HUES64 (cell line): Measurements from ENCODE around the gene YBX3.

Experiments
- H3K27ac ChIP-seq: 2 replicates; pipeline ENCODE4 v1.7.0; 2013; ENCODE audit warnings: low read depth, low read length, inconsistent platforms
- H3K27me3 ChIP-seq: 2 replicates; pipeline ENCODE4 v1.6.1; 2013; ENCODE audit warnings: mild to moderate bottlenecking, low read length; ENCODE audit not compliant: insufficient read depth
- H3K36me3 ChIP-seq: 2 replicates; pipeline ENCODE4 v1.6.1; 2013; ENCODE audit warnings: mild to moderate bottlenecking, low read length; ENCODE audit not compliant: insufficient read depth
- H3K4me1 ChIP-seq: 2 replicates; pipeline ENCODE4 v1.6.1; 2013; ENCODE audit warnings: mild to moderate bottlenecking, low read length, moderate library complexity; ENCODE audit not compliant: insufficient read depth
- H3K4me3 ChIP-seq: 2 replicates; pipeline ENCODE4 v1.5.1; 2013; ENCODE audit warnings: mild to moderate bottlenecking, low read length, moderate library complexity
- H3K9ac ChIP-seq: 2 replicates; pipeline ENCODE4 v1.6.1; 2013; ENCODE audit warnings: mild to moderate bottlenecking, low read depth, low read length
- H3K9me3 ChIP-seq: 2 replicates; pipeline ENCODE4 v1.6.1; 2013; ENCODE audit warnings: low read depth, low read length; ENCODE audit not compliant: insufficient read depth
- WGBS: fragments of 150-250, 120-280 bp; methylation state at CpG from one replicate; pipeline ENCODE4 v1.1.7; 2013; ENCODE audit warnings: missing lambda C conversion rate; 5-methylcytosine and 5-hydroxymethylcytosine counted together

Gene YBX3

GRCh38 chr12:10668526-10668925, 54.6 kb downstream of the YBX3 start:
- no peaks in the 10 kb centered on the region for H3K9me3 ChIP-seq
- WGBS = 94% methylated on average over 5 of the region's 5 CpGs
- no peak overlapping the region for H3K27ac ChIP-seq
- H3K27me3 ChIP-seq = no peaks in the 10 kb centered on the region
- no peak overlapping the region for H3K9ac ChIP-seq
- H3K4me3 ChIP-seq = no peak overlapping the region
- H3K4me1 ChIP-seq = no peaks in the 10 kb centered on the region
- H3K36me3 ChIP-seq = no peaks in the 10 kb centered on the region

- 97% methylated on average over 1 of the region's 1 CpG for WGBS
- Histone ChIP-seq H3K36me3 (no peaks in the 10 kb centered on the region), H3K9me3 (no peaks in the 10 kb centered on the region)
Measured at GRCh38 chr12:10667581-10667980, 55.5 kb downstream of the YBX3 start.

DNA sequence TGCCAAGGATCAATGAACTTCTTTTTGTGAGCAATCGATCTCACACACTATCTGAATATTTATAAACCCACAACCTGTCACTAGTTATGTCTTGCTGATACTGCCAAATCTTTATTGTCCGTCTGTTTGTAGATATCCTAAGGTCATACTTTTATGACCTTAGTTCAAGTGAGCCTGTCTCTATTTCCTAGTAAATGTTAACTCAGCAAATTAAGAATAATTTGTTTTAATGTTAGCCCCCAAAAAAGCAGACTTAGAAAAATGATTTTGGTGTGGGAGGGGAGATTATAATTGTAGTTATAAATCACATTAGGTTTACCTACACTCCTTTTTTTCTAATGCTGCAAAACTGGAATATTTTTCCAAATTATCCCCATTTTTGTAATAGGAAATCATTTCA, 58.6 kb downstream of the YBX3 start:
- Histone ChIP-seq H3K4me1 (no peaks in the 10 kb centered on the region), H3K27ac (no peak overlapping the region), H3K4me3 (no peak overlapping the region), H3K9ac (no peak overlapping the region), H3K9me3 (no peaks in the 10 kb centered on the region), H3K27me3 (no peaks in the 10 kb centered on the region), H3K36me3 (no peaks in the 10 kb centered on the region)
- 89% methylated on average over 2 of the region's 2 CpGs for WGBS

More at GRCh38 chr12:10667581-10667980, 55.5 kb downstream of the YBX3 start:
- Histone ChIP-seq H3K9ac (no peak overlapping the region), H3K4me1 (no peaks in the 10 kb centered on the region), H3K4me3 (no peak overlapping the region), H3K27ac (no peak overlapping the region), H3K27me3 (no peaks in the 10 kb centered on the region)

GRCh38 chr12:10663869-10664268, 59.3 kb downstream of the YBX3 start:
- peaks cover 1% of the 10 kb centered on the region; the same call in 1 of the 2 replicates for H3K9me3 ChIP-seq
- no peak overlapping the region for H3K4me3 ChIP-seq
- H3K9ac ChIP-seq = no peak overlapping the region
- no peaks in the 10 kb centered on the region for H3K27me3 ChIP-seq
- no peaks in the 10 kb centered on the region for H3K36me3 ChIP-seq
- no peak overlapping the region for H3K27ac ChIP-seq
- H3K4me1 ChIP-seq = no peaks in the 10 kb centered on the region
- WGBS = 89% methylated on average over 3 of the region's 3 CpGs

- Histone ChIP-seq H3K27ac (no peak overlapping the region), H3K36me3 (no peaks in the 10 kb centered on the region), H3K9me3 (peaks cover 25% of the 10 kb centered on the region), H3K4me1 (no peaks in the 10 kb centered on the region), H3K27me3 (no peaks in the 10 kb centered on the region), H3K4me3 (no peak overlapping the region), H3K9ac (no peak overlapping the region)
- WGBS = 95% methylated on average over 3 of the region's 3 CpGs
Measured at GRCh38 chr12:10661338-10661737, 61.8 kb downstream of the YBX3 start.

DNA sequence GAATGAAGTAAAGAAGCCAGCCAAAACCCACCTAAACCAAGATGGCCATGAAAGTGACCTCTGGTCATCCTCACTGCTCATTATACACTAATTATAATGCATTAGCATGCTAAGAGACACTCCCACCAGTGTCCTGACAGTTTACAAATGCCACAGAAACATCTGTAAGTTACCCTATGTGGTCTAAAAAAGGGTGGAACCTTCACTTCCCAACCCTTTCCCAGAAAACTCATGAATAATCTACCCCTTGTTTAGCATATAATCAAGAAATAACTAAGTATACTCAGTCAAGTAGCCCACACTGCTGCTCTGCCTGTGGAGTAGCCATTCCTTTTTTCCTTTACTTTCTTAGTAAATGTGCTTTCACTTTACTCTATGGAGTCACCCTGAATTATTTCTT, 69.1 kb downstream of the YBX3 start:
- H3K36me3 ChIP-seq = no peaks in the 10 kb centered on the region
- no peaks in the 10 kb centered on the region for H3K27me3 ChIP-seq
- peaks cover 28% of the 10 kb centered on the region for H3K9me3 ChIP-seq
- no peak overlapping the region for H3K9ac ChIP-seq
- H3K4me1 ChIP-seq = no peaks in the 10 kb centered on the region
- no peak overlapping the region for H3K27ac ChIP-seq
- no peak overlapping the region for H3K4me3 ChIP-seq

DNA sequence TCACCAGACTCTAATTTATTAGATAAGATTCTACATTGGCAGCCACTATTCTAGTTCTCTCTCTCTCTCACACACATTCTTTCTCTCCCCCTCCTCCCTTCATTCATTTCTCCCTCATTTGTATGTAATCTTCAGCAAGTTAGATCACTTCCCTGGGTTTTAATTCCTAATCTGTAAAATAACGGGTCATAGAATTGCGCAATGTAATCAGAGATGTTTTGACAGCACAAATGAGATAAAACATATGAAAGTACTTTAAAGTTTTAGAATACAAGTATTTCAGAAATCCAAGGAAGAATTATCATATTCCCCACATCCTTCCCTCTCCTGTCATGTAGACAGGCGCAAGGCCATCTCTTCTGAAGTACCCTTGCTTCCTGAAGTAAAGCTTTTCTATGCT, 70.9 kb downstream of the YBX3 start:
- Histone ChIP-seq H3K4me1 (no peaks in the 10 kb centered on the region), H3K36me3 (no peaks in the 10 kb centered on the region), H3K27me3 (no peaks in the 10 kb centered on the region), H3K4me3 (no peak overlapping the region), H3K9me3 (peaks cover 24% of the 10 kb centered on the region), H3K27ac (no peak overlapping the region), H3K9ac (no peak overlapping the region)
- WGBS = 95% methylated on average over 3 of the region's 3 CpGs
